Vagina (tissue), 2 donors: ENCODE measurements around the gene TRPM4. TPM values are rescaled to one million over a fixed set of nuclear protein-coding genes. Genes with fewer than 3 reads are reported as not detected.
A peak's percentile ranks its signal among the peaks of the same experiment; 100 is the strongest.

ENCODE experiments used
- DNase-seq, 2 donors: peaks; one replicate each; pipeline ENCODE4 v3.0.0-alpha.2; 2017; ENCODE audit errors: extremely low spot score in 2 of 2
- H3K27ac ChIP-seq: fragments of 200-600 bp; sonication (generic); one replicate; pipeline ENCODE4 v1.5.1; 2019
- H3K27me3 ChIP-seq: fragments of 200-600 bp; sonication (generic); one replicate; pipeline ENCODE4 v1.5.1; 2019
- H3K36me3 ChIP-seq, 2 donors: fragments of 200-600 bp; sonication (generic); one replicate each; pipeline ENCODE4 v1.5.1; 2017 to 2019
- H3K4me1 ChIP-seq: fragments of 200-600 bp; sonication (generic); one replicate; pipeline ENCODE4 v1.5.1; 2019
- H3K4me3 ChIP-seq, 2 donors: fragments of 200-600 bp; sonication (generic); 1 replicate in 1 of 2; 2 replicates in 1 of 2; pipeline ENCODE4 v1.5.1; 2016 to 2019
- H3K9me3 ChIP-seq: fragments of 200-600 bp; sonication (generic); one replicate; pipeline ENCODE4 v1.5.1; 2019
- CTCF ChIP-seq, 3 experiments: fragments of 450-650 bp in 2 of 3; fragments of 200-600 bp in 1 of 3; sonication (generic) in 1 of 3; IDR thresholded peaks; one replicate each; pipeline ENCODE4 v1.5.1; 2017 to 2019; ENCODE audit warnings: antibody characterized with exemption in 3 of 3, mild to moderate bottlenecking in 2 of 3, moderate library complexity in 2 of 3
- POLR2A ChIP-seq, 2 donors: fragments of 450-650 bp; IDR thresholded peaks; one replicate each; pipeline ENCODE4 v1.6.1; 2017; ENCODE audit warnings: antibody characterized with exemption in 2 of 2, mild to moderate bottlenecking in 2 of 2, moderate library complexity in 2 of 2
- POLR2AphosphoS5 ChIP-seq, 2 donors: sonication (generic); formaldehyde crosslinking; IDR thresholded peaks; one replicate each; pipeline ENCODE4 v1.9.0; 2017; ENCODE audit warnings: antibody characterized with exemption in 2 of 2, mild to moderate bottlenecking in 2 of 2, low read depth in 1 of 2; ENCODE audit not compliant: insufficient read depth in 1 of 2
- intact Hi-C: fragments of 100-400 bp; cut with DNase I; formaldehyde crosslinking; loops from one replicate; pipeline ENCODE4 v1.15.1; 2023
- total RNA-seq: library from RNA; depleted of rRNA; stranded (reverse); fragments of >200 nt; gene quantifications from one replicate; pipeline ENCODE4 v1.2.3, GENCODE V29; 2016

Gene TRPM4
- total RNA-seq, 1 donor from 2014 or later: 22.8 TPM

- Histone ChIP-seq H3K4me1 (peaks cover 30% of the 10 kb centered on the region), H3K9me3 (no peaks in the 10 kb centered on the region), H3K4me3 (peak overlapping the region; percentile 17 to 24), H3K27me3 (no peaks in the 10 kb centered on the region), H3K36me3 (no peaks in the 10 kb centered on the region), H3K27ac (peak overlapping the region; percentile 42)
- TF ChIP-seq CTCF (IDR thresholded peaks at IDR 0.05) (no peak), POLR2A (IDR thresholded peaks at IDR 0.05) (no peak), POLR2AphosphoS5 (IDR thresholded peaks at IDR 0.05; ENCODE audit: insufficient read depth in 1 of 2, low read depth in 1 of 2) (no peak)
- DNase-seq: no peak
- intact Hi-C loops: no loop called here
These were observed 24.5 kb upstream of the TRPM4 start for GRCh38 chr19:49132974-49133609.

GRCh38 chr19:49133621-49134454 is 23.8 kb upstream of the TRPM4 start:
- Histone ChIP-seq H3K27me3 (no peaks in the 10 kb centered on the region), H3K4me1 (peaks cover 23% of the 10 kb centered on the region), H3K4me3 (peak overlapping the region; percentile 17 to 24), H3K9me3 (no peaks in the 10 kb centered on the region), H3K27ac (peak overlapping the region; percentile 42), H3K36me3 (no peaks in the 10 kb centered on the region)
- intact Hi-C loops: no loop called here
- peak in 1 of 2 donors; percentile 78 for DNase-seq
- no peak for TF ChIP-seq CTCF (IDR thresholded peaks at IDR 0.05)
- TF ChIP-seq POLR2A (IDR thresholded peaks at IDR 0.05): no peak
- TF ChIP-seq POLR2AphosphoS5 (IDR thresholded peaks at IDR 0.05; ENCODE audit: insufficient read depth in 1 of 2, low read depth in 1 of 2): no peak

DNA sequence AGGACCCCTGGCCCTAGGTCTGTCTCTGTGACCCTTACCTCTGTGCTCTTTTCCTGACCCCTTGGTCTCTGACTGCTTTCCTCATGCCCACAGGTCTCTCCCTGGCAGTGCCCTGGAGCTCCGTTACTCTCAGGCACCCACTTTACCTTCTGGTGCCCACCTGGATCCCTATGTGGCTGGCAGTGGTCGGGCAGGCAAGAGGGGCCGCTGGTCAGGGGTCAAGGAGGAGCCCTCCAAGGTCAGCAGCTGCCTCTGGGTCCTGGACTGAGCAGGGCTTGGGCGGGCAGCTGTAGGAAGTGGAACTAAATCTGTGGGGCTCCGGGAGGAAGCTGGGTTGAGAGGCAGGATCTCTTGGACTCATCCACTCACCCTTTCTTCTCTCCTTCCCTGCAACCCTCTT is 21.9 kb upstream of the TRPM4 start:
- TF ChIP-seq CTCF (IDR thresholded peaks at IDR 0.05): no peak
- TF ChIP-seq POLR2A (IDR thresholded peaks at IDR 0.05): no peak
- TF ChIP-seq POLR2AphosphoS5 (IDR thresholded peaks at IDR 0.05; ENCODE audit: insufficient read depth in 1 of 2, low read depth in 1 of 2): no peak
- peaks cover 18% of the 10 kb centered on the region for H3K4me1 ChIP-seq
- H3K27me3 ChIP-seq: no peaks in the 10 kb centered on the region
- H3K4me3 ChIP-seq: no peak overlapping the region
- H3K9me3 ChIP-seq: no peaks in the 10 kb centered on the region
- no peaks in the 10 kb centered on the region for H3K36me3 ChIP-seq
- intact Hi-C loops: loop anchor here (5.0 kb wide), 1 partner anchor 1613 kb away; no protein-coding TSS in a partner anchor
- peak in 1 of 2 donors; percentile 82 for DNase-seq
- H3K27ac ChIP-seq: no peak overlapping the region

- Histone ChIP-seq H3K36me3 (no peaks in the 10 kb centered on the region), H3K4me3 (no peak overlapping the region), H3K27ac (no peak overlapping the region), H3K27me3 (no peaks in the 10 kb centered on the region), H3K9me3 (no peaks in the 10 kb centered on the region), H3K4me1 (peaks cover 18% of the 10 kb centered on the region)
- intact Hi-C loops: loop anchor here (5.0 kb wide), 1 partner anchor 1614 kb away; no protein-coding TSS in a partner anchor
- TF ChIP-seq POLR2AphosphoS5 (IDR thresholded peaks at IDR 0.05; ENCODE audit: insufficient read depth in 1 of 2, low read depth in 1 of 2): peak in 1 of 2 donors; percentile 58
- no peak for TF ChIP-seq CTCF (IDR thresholded peaks at IDR 0.05)
- TF ChIP-seq POLR2A (IDR thresholded peaks at IDR 0.05): no peak
- peak in 1 of 2 donors; percentile 87 for DNase-seq
These were observed 20.8 kb upstream of the TRPM4 start for GRCh38 chr19:49136771-49137171.
